NCI-H526 (cell line): Measurements from ENCODE around the gene GDPD3.
A peak's percentile ranks its signal among the peaks of the same experiment; 100 is the strongest.

Experiments used
- DNase-seq, 2 experiments: peaks; one replicate each; lab custom pipeline; 2025; lab: John Stamatoyannopoulos, UW

GDPD3 gene

DNA sequence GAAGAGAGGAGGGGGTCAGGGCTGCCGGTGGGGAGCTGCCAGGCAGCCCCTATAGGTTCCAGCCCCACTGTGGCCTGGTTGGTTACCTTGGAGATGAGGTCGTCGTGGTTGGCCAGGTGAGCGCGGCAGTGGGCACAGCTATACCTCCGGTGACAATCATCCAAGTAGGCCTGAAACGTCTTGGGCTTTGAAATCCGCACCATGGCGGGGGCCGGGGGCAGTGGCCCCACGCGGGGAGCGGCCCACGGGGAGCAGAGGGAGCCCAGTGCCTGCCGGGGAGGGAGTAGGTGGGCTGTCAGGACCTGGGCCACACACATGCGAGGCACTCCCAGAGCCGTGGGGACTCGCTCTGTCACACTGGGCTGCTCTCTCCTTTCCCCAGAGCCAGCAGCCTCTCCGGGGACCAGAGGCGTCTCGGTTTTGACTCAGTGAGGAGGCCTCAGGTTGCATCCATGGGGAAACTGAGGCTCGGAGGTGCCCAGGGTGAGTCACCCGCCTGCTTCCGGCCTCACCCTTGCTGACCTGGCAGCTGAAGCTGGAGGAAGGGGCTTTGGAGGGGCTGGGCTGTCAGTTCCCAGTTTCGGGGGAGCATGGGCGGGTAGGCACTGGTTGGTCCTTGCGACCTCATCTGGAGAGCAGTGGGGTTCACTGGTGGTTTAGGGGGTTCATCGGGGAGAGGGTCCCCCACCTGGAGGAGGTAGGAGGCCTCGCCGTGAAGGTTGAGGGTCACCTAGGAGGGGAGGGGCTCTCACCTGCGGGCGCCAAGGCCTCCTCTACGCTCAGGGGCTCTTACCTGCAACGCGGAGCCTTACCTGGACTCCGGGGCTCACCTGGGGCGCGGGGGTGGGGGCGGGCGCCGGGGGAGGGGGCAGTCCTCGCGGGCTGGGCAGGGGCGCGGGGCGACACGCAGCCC is 17.9 kb downstream of the GDPD3 start:
- DNase-seq = peak in 1 of 2 experiments; percentile 60

- DNase-seq = no peak
Measured at GRCh38 chr16:30094541-30095165, 18.7 kb downstream of the GDPD3 start.

GRCh38 chr16:30092373-30093010 is 20.8 kb downstream of the GDPD3 start:
- peak; percentile 76 to 91 for DNase-seq

DNA sequence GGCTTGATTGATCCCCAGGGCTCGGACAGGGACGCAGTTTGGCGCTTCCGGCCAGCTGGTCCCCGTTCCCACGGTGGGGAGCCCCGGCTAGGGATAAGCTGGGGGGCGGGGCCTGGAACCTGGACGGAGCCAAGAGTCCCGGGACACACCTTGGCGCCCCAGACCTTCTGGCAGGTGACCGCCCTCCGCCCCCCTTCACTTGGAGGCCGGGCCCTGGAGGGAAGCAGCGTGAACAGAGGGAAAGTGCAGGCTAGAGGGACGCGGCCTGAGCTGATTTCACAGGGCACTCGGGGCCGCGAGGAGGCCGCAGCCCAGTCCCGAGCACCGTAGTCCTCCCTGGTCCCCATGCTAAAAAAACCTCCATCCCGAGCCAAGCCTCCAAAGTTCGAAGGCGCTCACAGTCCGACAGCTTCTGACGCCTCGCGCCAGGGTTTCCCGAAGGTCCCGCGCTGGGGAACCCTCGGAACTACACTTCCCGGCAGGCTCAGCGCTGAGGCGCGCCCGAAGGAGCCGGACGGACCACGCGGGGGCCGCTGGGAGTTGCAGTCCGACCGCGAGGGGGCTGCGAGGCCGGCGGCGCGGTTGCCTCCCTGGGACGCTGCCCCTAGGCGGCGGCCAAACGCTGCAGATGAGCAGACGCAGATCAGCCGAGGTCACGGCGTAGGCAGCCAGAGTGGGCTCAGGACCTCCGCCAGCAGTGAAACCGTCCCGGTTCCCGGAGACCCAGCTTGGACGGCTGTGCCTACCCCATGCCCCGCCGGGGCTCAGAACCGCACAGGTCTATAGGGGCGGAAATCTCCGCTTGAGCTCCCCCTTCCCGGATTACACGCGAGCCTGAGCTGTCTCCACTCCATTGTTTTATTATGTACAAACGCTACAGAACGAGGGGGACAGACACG is 21.6 kb downstream of the GDPD3 start, which contains the start of gene TBX6:
TSS of gene TBX6 (minus strand) at position 451 of the 899 bp plus-strand sequence. CDS start 731 bp downstream, outside the sequence.
- DNase-seq = peak; percentile 68 to 97

DNA sequence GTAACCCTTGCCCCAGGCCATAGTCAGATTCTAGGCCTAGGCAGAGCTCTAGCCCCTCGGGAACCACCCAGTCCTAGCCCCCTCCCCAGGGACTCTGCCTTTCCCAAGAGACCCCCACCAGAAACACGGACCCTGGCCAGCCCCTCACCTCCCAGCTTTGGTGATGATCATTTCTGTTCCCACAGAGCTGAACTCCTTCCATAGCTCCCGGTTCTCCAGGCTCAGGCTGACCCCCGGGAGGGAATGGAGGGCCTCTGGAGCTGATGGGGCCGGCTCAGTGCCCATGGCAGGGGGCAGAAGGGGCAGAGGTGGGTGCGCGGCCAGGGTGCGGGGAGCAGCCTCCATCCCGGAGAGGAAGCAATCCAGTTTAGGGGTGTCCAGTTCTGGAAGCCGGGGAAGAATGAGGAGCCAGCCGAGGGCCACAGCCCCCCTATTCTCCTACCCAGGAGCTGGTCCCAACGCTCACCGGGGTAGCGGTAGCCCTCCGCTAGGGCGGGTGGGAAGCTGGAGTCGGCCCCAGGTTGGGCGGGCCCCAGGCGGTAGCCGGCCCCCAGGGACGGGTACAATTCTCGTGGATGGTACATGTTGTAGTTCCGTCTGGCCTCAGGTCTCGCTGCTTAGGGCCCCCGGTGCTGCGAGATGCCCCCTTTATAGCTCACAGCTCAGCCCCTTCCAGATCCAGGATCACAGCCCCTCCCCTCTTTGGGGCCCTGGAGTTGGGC is 22.6 kb downstream of the GDPD3 start:
- DNase-seq = no peak

- DNase-seq = no peak
Measured at GRCh38 chr16:30088832-30089624, 24.3 kb downstream of the GDPD3 start.

DNA sequence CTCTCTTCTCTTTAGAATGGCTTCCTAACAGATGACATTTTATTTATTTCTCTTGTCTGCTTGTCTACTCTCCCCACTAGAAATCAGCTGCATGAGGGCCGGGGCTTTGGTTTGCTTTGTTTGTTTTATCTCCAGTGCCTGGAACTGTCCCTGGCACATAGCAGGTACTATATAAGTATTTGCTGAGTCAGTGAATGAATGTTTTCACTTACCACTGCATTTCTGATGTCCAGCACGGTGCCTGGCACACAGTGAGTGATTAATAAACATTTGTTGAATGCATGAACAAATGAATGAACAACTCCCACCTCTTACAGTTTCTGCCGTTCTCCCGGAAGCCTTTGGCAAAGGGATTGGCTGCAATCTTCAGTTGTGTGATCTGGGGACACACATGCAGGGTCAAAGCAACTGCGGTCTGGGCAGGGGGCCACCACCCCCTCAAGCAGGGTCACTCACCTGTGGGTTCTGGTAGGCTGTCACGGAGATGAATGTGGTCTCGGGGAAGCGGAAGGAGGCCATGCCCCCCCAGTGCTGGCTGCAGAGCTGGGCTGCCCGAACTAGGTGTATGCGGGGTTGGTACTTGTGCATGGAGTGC is 25.0 kb downstream of the GDPD3 start:
- no peak for DNase-seq

GRCh38 chr16:30087181-30087898 is 26.0 kb downstream of the GDPD3 start:
- DNase-seq = no peak

- no peak for DNase-seq
Measured at GRCh38 chr16:30086291-30087140, 26.8 kb downstream of the GDPD3 start.

DNA sequence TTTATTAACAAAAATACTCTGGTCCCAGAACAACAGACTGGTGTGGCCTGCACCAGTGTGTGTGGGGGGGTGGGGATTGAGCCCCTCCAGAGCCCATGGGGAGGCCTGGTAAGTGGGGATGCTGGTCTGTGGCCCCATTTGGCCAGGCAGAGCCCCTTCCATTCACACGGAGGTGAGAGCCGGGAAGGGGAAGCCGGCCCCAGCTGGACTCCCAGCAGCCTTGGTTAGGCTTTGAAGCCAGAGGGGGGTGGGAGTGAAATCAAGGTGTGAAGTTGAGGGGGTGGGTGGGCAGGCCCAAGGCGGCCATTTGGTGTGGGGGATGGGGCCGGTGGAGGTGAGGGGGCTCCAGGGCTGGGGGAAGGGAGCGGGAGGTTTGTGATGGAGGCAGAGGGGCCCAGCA is 27.5 kb downstream of the GDPD3 start:
- DNase-seq = no peak

- DNase-seq = no peak
Measured at GRCh38 chr16:30085247-30085646, 28.1 kb downstream of the GDPD3 start.

GRCh38 chr16:30084816-30085159 is 28.5 kb downstream of the GDPD3 start:
- DNase-seq = no peak

GRCh38 chr16:30084096-30084815 is 29.1 kb downstream of the GDPD3 start:
- DNase-seq = no peak

GRCh38 chr16:30083216-30084055 is 29.9 kb downstream of the GDPD3 start:
- DNase-seq = no peak

- no peak for DNase-seq
Measured at GRCh38 chr16:30082545-30083090, 30.7 kb downstream of the GDPD3 start.

GRCh38 chr16:30079480-30079879 is 33.9 kb downstream of the GDPD3 start:
- no peak for DNase-seq
